A673 (cell line): Measurements from ENCODE around the gene SLC35F6. TPM values are rescaled to one million over a fixed set of nuclear protein-coding genes. Genes with fewer than 3 reads are reported as not detected.

Experiments
- BruUV-seq: library from RNA; stranded (reverse); fragments of 400-500 nt; replicated peaks from 2 replicates; lab custom pipeline; 2021; lab: Mats Ljungman, UMichigan
- CTCF ChIA-PET: fragments of 300-600 bp; sonication (Branson Sonifier 250); formaldehyde crosslinking; loops from one replicate; lab custom pipeline; 2022; ENCODE audit warnings: antibody characterized with exemption; lab: Charles Lee
- POLR2A ChIA-PET: fragments of 300-600 bp; sonication (Branson Sonifier 250); formaldehyde crosslinking; loops from one replicate; lab custom pipeline; 2022; ENCODE audit warnings: antibody characterized with exemption; ENCODE audit not compliant: low non-redundant PET; lab: Charles Lee
- DNase-seq: peaks from one replicate; pipeline ENCODE4 v3.0.0-alpha.2; 2015; ENCODE audit warnings: low spot score
- H3K27ac ChIP-seq: fragments of 200-600 bp; sonication (generic); 2 replicates; pipeline ENCODE4 v1.5.1; 2016; ENCODE audit warnings: mixed run types, low read depth, mild to moderate bottlenecking, mixed read lengths, antibody characterized with exemption, low read length; ENCODE audit not compliant: poor library complexity, severe bottlenecking
- H3K27me3 ChIP-seq: fragments of 200-600 bp; sonication (generic); replicated peaks from 2 replicates; pipeline ENCODE4 v1.6.1; 2017; ENCODE audit warnings: mixed run types, low read depth, mild to moderate bottlenecking, mixed read lengths, antibody characterized with exemption, low read length; ENCODE audit not compliant: insufficient read depth, poor library complexity
- H3K36me3 ChIP-seq: fragments of 200-600 bp; sonication (generic); 2 replicates; pipeline ENCODE4 v1.6.1; 2016; ENCODE audit warnings: mixed run types, mild to moderate bottlenecking, mixed read lengths, antibody characterized with exemption, low read length; ENCODE audit not compliant: insufficient read depth, poor library complexity, severe bottlenecking
- H3K4me1 ChIP-seq: fragments of 200-600 bp; sonication (generic); 2 replicates; pipeline ENCODE4 v1.6.1; 2017; ENCODE audit warnings: mixed run types, mild to moderate bottlenecking, mixed read lengths, antibody characterized with exemption, low read length; ENCODE audit not compliant: insufficient read depth, poor library complexity, severe bottlenecking
- H3K4me3 ChIP-seq: fragments of 200-600 bp; sonication (generic); 2 replicates; pipeline ENCODE4 v1.5.1; 2016; ENCODE audit warnings: low read depth, mixed run types, mild to moderate bottlenecking, mixed read lengths, low read length; ENCODE audit not compliant: poor library complexity, severe bottlenecking
- H3K9me3 ChIP-seq: fragments of 200-600 bp; sonication (generic); 2 replicates; pipeline ENCODE4 v1.6.1; 2016; ENCODE audit warnings: mixed run types, low read depth, mild to moderate bottlenecking, mixed read lengths, antibody characterized with exemption, low read length; ENCODE audit not compliant: poor library complexity, severe bottlenecking
- CTCF ChIP-seq: fragments of 300-800, 200-600 bp; sonication (generic); conservative IDR thresholded peaks from 2 replicates; pipeline ENCODE4 v1.5.1; 2017; ENCODE audit warnings: low read depth, mild to moderate bottlenecking, antibody characterized with exemption, low read length, moderate library complexity, mixed read lengths
- EZH2 ChIP-seq: fragments of 200-600 bp; sonication (generic); IDR thresholded peaks from 2 replicates; pipeline ENCODE4 v1.6.1; 2017; ENCODE audit warnings: borderline replicate concordance, low read depth, mild to moderate bottlenecking, mixed read lengths, antibody characterized with exemption, low read length; ENCODE audit not compliant: poor library complexity, severe bottlenecking
- intact Hi-C: fragments of 100-400 bp; cut with micrococcal nuclease; formaldehyde crosslinking; loops from one replicate; pipeline ENCODE4 v1.10.0; 2022; ENCODE audit not compliant: unreplicated experiment
- total RNA-seq: library from RNA; stranded (reverse); gene quantifications from 2 replicates; pipeline ENCODE4 v1.2.3, GENCODE V29; 2021

Gene SLC35F6
- total RNA-seq, 1 experiment from 2014 or later: 33.2 TPM

GRCh38 chr2:26733413-26733812, 30.7 kb upstream of the SLC35F6 start:
- ChIA-PET CTCF (no interaction called here), POLR2A (no interaction called here)
- H3K4me1 ChIP-seq: no peaks in the 10 kb centered on the region
- H3K4me3 ChIP-seq: no peak overlapping the region
- H3K9me3 ChIP-seq: no peaks in the 10 kb centered on the region
- BruUV-seq: no TSS peak
- no peak overlapping the region for H3K27ac ChIP-seq
- H3K36me3 ChIP-seq: no peaks in the 10 kb centered on the region
- no peaks in the 10 kb centered on the region for H3K27me3 ChIP-seq
- TF ChIP-seq CTCF: no peak
- no peak for TF ChIP-seq EZH2
- DNase-seq: no peak
- intact Hi-C loops: no loop called here

- H3K27ac ChIP-seq: no peak overlapping the region
- no peaks in the 10 kb centered on the region for H3K27me3 ChIP-seq
- BruUV-seq: no TSS peak
- TF ChIP-seq EZH2 (no peak), CTCF (no peak)
- no peak for DNase-seq
- ChIA-PET POLR2A (interaction anchor here (0.6 kb wide), 1 partner anchor 145 kb away, joined by 8 read pairs; no protein-coding TSS in a partner anchor), CTCF (no interaction called here)
- intact Hi-C loops: no loop called here
- no peaks in the 10 kb centered on the region for H3K4me1 ChIP-seq
- no peaks in the 10 kb centered on the region for H3K36me3 ChIP-seq
- H3K9me3 ChIP-seq: no peaks in the 10 kb centered on the region
- no peak overlapping the region for H3K4me3 ChIP-seq
Observed at GRCh38 chr2:26735097-26735496, 29.0 kb upstream of the SLC35F6 start.

- Histone ChIP-seq H3K27me3 (no peaks in the 10 kb centered on the region), H3K27ac (no peak overlapping the region), H3K4me1 (no peaks in the 10 kb centered on the region), H3K4me3 (no peak overlapping the region), H3K9me3 (no peaks in the 10 kb centered on the region), H3K36me3 (no peaks in the 10 kb centered on the region)
- intact Hi-C loops: no loop called here
- no TSS peak for BruUV-seq
- no peak for TF ChIP-seq EZH2
- TF ChIP-seq CTCF: no peak
- no peak for DNase-seq
- POLR2A ChIA-PET: no interaction called here
- CTCF ChIA-PET: no interaction called here
Observed at GRCh38 chr2:26735883-26736588, 28.0 kb upstream of the SLC35F6 start.
